Measurements from ENCODE around the gene CMC2.

DNA sequence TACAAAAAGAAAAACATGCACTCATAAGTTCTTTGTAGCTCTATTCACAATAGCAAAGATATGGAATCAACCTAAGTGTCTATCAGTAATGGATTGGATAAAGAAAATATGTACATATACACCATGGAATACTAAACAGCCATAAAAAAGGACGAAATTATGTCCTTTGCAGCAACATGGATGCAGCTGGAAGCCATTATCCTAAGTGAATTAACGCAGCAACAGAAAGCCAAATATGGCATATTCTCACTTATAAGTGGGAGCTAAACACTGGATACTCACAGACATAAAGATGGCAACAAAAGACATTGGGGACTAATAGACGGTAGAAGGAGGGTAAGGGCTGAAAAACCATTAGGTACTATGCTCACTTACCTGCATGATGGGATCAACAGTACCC is 5.8 kb downstream of the CMC2 start:
- TF ChIP-seq, protein P1, sequence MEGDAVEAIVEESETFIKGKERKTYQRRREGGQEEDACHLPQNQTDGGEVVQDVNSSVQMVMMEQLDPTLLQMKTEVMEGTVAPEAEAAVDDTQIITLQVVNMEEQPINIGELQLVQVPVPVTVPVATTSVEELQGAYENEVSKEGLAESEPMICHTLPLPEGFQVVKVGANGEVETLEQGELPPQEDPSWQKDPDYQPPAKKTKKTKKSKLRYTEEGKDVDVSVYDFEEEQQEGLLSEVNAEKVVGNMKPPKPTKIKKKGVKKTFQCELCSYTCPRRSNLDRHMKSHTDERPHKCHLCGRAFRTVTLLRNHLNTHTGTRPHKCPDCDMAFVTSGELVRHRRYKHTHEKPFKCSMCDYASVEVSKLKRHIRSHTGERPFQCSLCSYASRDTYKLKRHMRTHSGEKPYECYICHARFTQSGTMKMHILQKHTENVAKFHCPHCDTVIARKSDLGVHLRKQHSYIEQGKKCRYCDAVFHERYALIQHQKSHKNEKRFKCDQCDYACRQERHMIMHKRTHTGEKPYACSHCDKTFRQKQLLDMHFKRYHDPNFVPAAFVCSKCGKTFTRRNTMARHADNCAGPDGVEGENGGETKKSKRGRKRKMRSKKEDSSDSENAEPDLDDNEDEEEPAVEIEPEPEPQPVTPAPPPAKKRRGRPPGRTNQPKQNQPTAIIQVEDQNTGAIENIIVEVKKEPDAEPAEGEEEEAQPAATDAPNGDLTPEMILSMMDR (IDR thresholded peaks at IDR 0.05; ENCODE audit: insufficient read depth, low read length): no peak
- TF ChIP-seq REST (IDR thresholded peaks at IDR 0.05; ENCODE audit: insufficient replicate concordance, low read depth): no peak
